GM12878 (cell line): ENCODE measurements around the gene TAB2. TPM values are rescaled to one million over a fixed set of nuclear protein-coding genes. Genes with fewer than 3 reads are reported as not detected.
A peak's percentile ranks its signal among the peaks of the same experiment; 100 is the strongest.

Experiments used
- BCL11A ChIP-seq: IDR thresholded peaks from 2 replicates; pipeline ENCODE4 v1.6.1; 2011; ENCODE audit warnings: low read depth, low read length
- CEBPB ChIP-seq, 2 experiments: fragments of 150-350 bp in 1 of 2; IDR thresholded peaks; 2 replicates each; pipeline ENCODE4 v1.6.1; 2012 to 2014; ENCODE audit warnings: low read depth in 2 of 2, low read length in 2 of 2, borderline replicate concordance in 1 of 2, inconsistent platforms in 1 of 2
- CREB1 ChIP-seq: IDR thresholded peaks from 2 replicates; pipeline ENCODE4 v1.6.1; 2012; ENCODE audit warnings: low read depth, mild to moderate bottlenecking, inconsistent platforms
- CUX1 ChIP-seq: IDR thresholded peaks from 2 replicates; pipeline ENCODE4 v1.6.1; 2012; ENCODE audit warnings: improper control_type of control experiment, low read depth, low read length; ENCODE audit not compliant: insufficient replicate concordance
- DPF2 ChIP-seq: fragments of 450-650 bp; IDR thresholded peaks from 2 replicates; pipeline ENCODE4 v1.6.1; 2017; ENCODE audit warnings: mild to moderate bottlenecking
- E2F8 ChIP-seq: fragments of 450-650 bp; IDR thresholded peaks from 2 replicates; pipeline ENCODE4 v1.6.1; 2018; ENCODE audit warnings: mild to moderate bottlenecking, low read depth, moderate library complexity; ENCODE audit not compliant: partially characterized antibody
- NBN ChIP-seq: fragments of 450-650 bp; IDR thresholded peaks from 2 replicates; pipeline ENCODE4 v1.6.1; 2016
- NFIC ChIP-seq: IDR thresholded peaks from 2 replicates; pipeline ENCODE4 v1.6.1; 2012; ENCODE audit warnings: low read depth, mild to moderate bottlenecking, inconsistent platforms, low read length, moderate library complexity
- POLR2AphosphoS5 ChIP-seq: IDR thresholded peaks from 2 replicates; pipeline ENCODE4 v1.6.1; 2011; ENCODE audit warnings: mild to moderate bottlenecking, low read length, inconsistent platforms
- RBBP5 ChIP-seq: fragments of 200-600 bp; sonication (generic); conservative IDR thresholded peaks from 2 replicates; pipeline ENCODE4 v1.6.1; 2016
- SIX5 ChIP-seq: IDR thresholded peaks from 2 replicates; pipeline ENCODE4 v1.6.1; 2011; ENCODE audit warnings: mild to moderate bottlenecking, low read depth, low read length, moderate library complexity; ENCODE audit not compliant: severe bottlenecking
- YY1 ChIP-seq: IDR thresholded peaks from 2 replicates; pipeline ENCODE4 v1.6.1; 2011; ENCODE audit warnings: low read depth, mild to moderate bottlenecking, low read length
- ZBTB4 ChIP-seq: fragments of 450-650 bp; formaldehyde crosslinking; IDR thresholded peaks from 2 replicates; pipeline ENCODE4 v1.4.0; 2022; ENCODE audit warnings: mild to moderate bottlenecking, moderate library complexity
- ZNF687 ChIP-seq: fragments of 450-650 bp; IDR thresholded peaks from 2 replicates; pipeline ENCODE4 v1.6.1; 2017; ENCODE audit warnings: mild to moderate bottlenecking, moderate library complexity
- polyA plus RNA-seq, 11 experiments: library from polyadenylated mRNA; depleted of rRNA in 4 of 11; unstranded in 6 of 11; stranded (reverse) in 5 of 11; fragments of >200 nt; fragmentation: Nextera tagmentation in 4 of 11; fragmentation: Illumina TruSeq in 1 of 11; extraction: Ambion mirVana in 4 of 11; extraction: Trizol in 1 of 11; gene quantifications; 1 replicate in 1 of 11; 2 replicates in 10 of 11; pipeline versions ENCODE4 v1.2.1 to v1.2.3, GENCODE V29; 2011 to 2016; ENCODE audit warnings: inconsistent platforms in 2 of 11, missing spikeins in 2 of 11, low read depth in 1 of 11
- total RNA-seq, 4 experiments: library from RNA; depleted of rRNA in 3 of 4; stranded (reverse); fragments of >200 nt in 3 of 4; fragmentation: Illumina TruSeq in 1 of 4; extraction: Trizol in 1 of 4; gene quantifications; 2 replicates each; pipeline versions ENCODE4 v1.2.1 to v1.2.3, GENCODE V29; 2013 to 2021

TAB2 gene
- total and polyA plus RNA-seq, 10 of the 15 experiments (the other 5 are each of a cell fraction or from before 2014, with no cell fraction given): 8.9 to 66.3 (median 23.0) TPM

GRCh38 chr6:149318581-149319286 is 1.2 kb downstream of the TAB2 start (continued):
- TF ChIP-seq ZBTB4 (CRISPR knock-in tag) (no peak), POLR2AphosphoS5 (peak; percentile 72), CREB1 (0 out of 2 replicates have a peak, but pooled peaks have one; percentile 6), NFIC (peak; percentile 27), E2F8 (no peak), SIX5 (no peak), BCL11A (no peak), YY1 (0 out of 2 replicates have a peak, but pooled peaks have one; percentile 22), NBN (no peak), ZNF687 (no peak), RBBP5 (no peak), DPF2 (no peak), CEBPB (IDR thresholded peaks at IDR 0.05; ENCODE audit: borderline replicate concordance in 1 of 2, low read depth in 2 of 2, low read length in 2 of 2) (no peak), CUX1 (no peak)
